Esophagus squamous epithelium (tissue), 4 donors: ENCODE measurements around the gene PGBD1.

Experiments used
- POLR2A ChIP-seq, 4 donors: fragments of 450-650 bp; IDR thresholded peaks; one replicate each; pipeline ENCODE4 v1.6.1; 2017; ENCODE audit warnings: antibody characterized with exemption in 4 of 4, mild to moderate bottlenecking in 4 of 4, moderate library complexity in 3 of 4
- TF ChIP-seq, protein P1 (sequence below), 6 experiments: fragments of 450-650 bp in 4 of 6; fragments of 200-600 bp in 2 of 6; sonication (generic) in 2 of 6; IDR thresholded peaks; one replicate each; pipeline ENCODE4 v1.5.1; 2016 to 2019; ENCODE audit warnings: antibody characterized with exemption in 6 of 6, mild to moderate bottlenecking in 4 of 6, moderate library complexity in 4 of 6

DNA sequence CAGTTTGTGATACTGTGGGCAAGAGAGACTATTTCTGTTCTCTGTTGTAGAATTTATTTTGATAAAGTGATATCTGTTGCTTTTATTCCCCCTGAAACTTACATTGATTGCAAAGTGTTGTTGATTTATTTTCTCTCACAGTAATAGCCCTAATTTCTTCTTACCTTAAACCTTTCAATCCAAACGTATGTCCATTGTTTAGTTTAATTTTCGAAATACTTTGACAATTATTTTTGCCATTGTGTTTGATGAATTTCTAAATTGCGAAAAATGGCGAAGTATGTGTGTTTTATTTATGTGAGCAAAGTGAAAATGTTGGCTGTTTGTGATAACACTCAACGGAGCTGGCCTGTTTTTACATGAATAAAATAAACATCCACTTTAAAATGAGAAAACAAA, 14.8 kb upstream of the PGBD1 start:
- TF ChIP-seq, protein P1, sequence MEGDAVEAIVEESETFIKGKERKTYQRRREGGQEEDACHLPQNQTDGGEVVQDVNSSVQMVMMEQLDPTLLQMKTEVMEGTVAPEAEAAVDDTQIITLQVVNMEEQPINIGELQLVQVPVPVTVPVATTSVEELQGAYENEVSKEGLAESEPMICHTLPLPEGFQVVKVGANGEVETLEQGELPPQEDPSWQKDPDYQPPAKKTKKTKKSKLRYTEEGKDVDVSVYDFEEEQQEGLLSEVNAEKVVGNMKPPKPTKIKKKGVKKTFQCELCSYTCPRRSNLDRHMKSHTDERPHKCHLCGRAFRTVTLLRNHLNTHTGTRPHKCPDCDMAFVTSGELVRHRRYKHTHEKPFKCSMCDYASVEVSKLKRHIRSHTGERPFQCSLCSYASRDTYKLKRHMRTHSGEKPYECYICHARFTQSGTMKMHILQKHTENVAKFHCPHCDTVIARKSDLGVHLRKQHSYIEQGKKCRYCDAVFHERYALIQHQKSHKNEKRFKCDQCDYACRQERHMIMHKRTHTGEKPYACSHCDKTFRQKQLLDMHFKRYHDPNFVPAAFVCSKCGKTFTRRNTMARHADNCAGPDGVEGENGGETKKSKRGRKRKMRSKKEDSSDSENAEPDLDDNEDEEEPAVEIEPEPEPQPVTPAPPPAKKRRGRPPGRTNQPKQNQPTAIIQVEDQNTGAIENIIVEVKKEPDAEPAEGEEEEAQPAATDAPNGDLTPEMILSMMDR (IDR thresholded peaks at IDR 0.05): no peak
- TF ChIP-seq POLR2A (IDR thresholded peaks at IDR 0.05): no peak
